ENCODE results near the gene CYP2C9.
"Not testable (repeated sequence)": the region's sequence is repeated elsewhere in the genome, so short reads cannot be mapped to it uniquely, and the experiment has no call there.

The CYP2C9 gene

GRCh38 chr10:94916423-94916822, 22.0 kb upstream of the CYP2C9 start:
- ChIA-PET CTCF (no interaction called here), POLR2A (no interaction called here)
- no peak for DNase-seq (ENCODE audit: low read depth, low spot score)
- H3K4me3 ChIP-seq (ENCODE audit: low read depth, low read length), result no peak overlapping the region
- no peak for TF ChIP-seq CTCF (IDR thresholded peaks at IDR 0.05; ENCODE audit: insufficient read depth, low read length, missing control alignments)

GRCh38 chr10:94936721-94937120, 1.7 kb upstream of the CYP2C9 start:
- POLR2A ChIA-PET, result no interaction called here

GRCh38 chr10:94943432-94944103, 5.1 kb downstream of the CYP2C9 start:
- CTCF ChIA-PET; POLR2A ChIA-PET; DNase-seq (ENCODE audit: low read depth, low spot score); H3K4me3 ChIP-seq (ENCODE audit: low read depth, low read length): not testable (repeated sequence)

More at GRCh38 chr10:94936721-94937120, 1.7 kb upstream of the CYP2C9 start:
- CTCF ChIA-PET, result no interaction called here
- no peak for TF ChIP-seq CTCF (IDR thresholded peaks at IDR 0.05; ENCODE audit: insufficient read depth, low read length, missing control alignments)
- H3K4me3 ChIP-seq (ENCODE audit: low read depth, low read length), result no peak overlapping the region
- DNase-seq (ENCODE audit: low read depth, low spot score), result no peak

- POLR2A ChIA-PET; CTCF ChIA-PET; DNase-seq (ENCODE audit: low read depth, low spot score); H3K4me3 ChIP-seq (ENCODE audit: low read depth, low read length): not testable (repeated sequence)
Measured at GRCh38 chr10:94946181-94946580, 7.7 kb downstream of the CYP2C9 start.

GRCh38 chr10:94963901-94964300, 25.4 kb downstream of the CYP2C9 start:
- no peak overlapping the region for H3K4me3 ChIP-seq (ENCODE audit: low read depth, low read length)
- CTCF ChIA-PET, result interaction anchor here (0.6 to 1.7 kb wide), 5 partner anchors 10 to 369 kb away, joined by 3 to 7 read pairs (median 4); no protein-coding TSS in a partner anchor
- no peak for DNase-seq (ENCODE audit: low read depth, low spot score)
- TF ChIP-seq CTCF (IDR thresholded peaks at IDR 0.05; ENCODE audit: insufficient read depth, low read length, missing control alignments), result peak; percentile 23
- POLR2A ChIA-PET, result no interaction called here

- ChIA-PET CTCF (no interaction called here), POLR2A (no interaction called here)
- TF ChIP-seq CTCF (IDR thresholded peaks at IDR 0.05; ENCODE audit: insufficient read depth, low read length, missing control alignments), result no peak
- DNase-seq (ENCODE audit: low read depth, low spot score), result no peak
- H3K4me3 ChIP-seq (ENCODE audit: low read depth, low read length), result no peak overlapping the region
Measured at GRCh38 chr10:94983555-94983954, 45.1 kb downstream of the CYP2C9 start.

GRCh38 chr10:94989192-94989591, 50.7 kb downstream of the CYP2C9 start:
- CTCF ChIA-PET, result interaction anchor here (1.4 kb wide), 1 partner anchor 25 kb away, joined by 4 read pairs; no protein-coding TSS in a partner anchor
- no peak overlapping the region for H3K4me3 ChIP-seq (ENCODE audit: low read depth, low read length)
- POLR2A ChIA-PET, result no interaction called here
- DNase-seq (ENCODE audit: low read depth, low spot score), result no peak
- TF ChIP-seq CTCF (IDR thresholded peaks at IDR 0.05; ENCODE audit: insufficient read depth, low read length, missing control alignments), result no peak

Measured in AG04449 (cell line).